Hematopoietic multipotent progenitor cell treated with erythropoietin and hydrocortisone succinate and interleukin-3 and kit ligand, for 6 days (in vitro differentiated cells): ENCODE measurements around the gene PRKCA.
A peak's percentile ranks its signal among the peaks of the same experiment; 100 is the strongest.
"Not testable (repeated sequence)": the region's sequence is repeated elsewhere in the genome, so short reads cannot be mapped to it uniquely, and the experiment has no call there.

Source experiments
- DNase-seq: peaks from one replicate; pipeline ENCODE4 v3.0.0-alpha.2; 2015

PRKCA gene

DNA sequence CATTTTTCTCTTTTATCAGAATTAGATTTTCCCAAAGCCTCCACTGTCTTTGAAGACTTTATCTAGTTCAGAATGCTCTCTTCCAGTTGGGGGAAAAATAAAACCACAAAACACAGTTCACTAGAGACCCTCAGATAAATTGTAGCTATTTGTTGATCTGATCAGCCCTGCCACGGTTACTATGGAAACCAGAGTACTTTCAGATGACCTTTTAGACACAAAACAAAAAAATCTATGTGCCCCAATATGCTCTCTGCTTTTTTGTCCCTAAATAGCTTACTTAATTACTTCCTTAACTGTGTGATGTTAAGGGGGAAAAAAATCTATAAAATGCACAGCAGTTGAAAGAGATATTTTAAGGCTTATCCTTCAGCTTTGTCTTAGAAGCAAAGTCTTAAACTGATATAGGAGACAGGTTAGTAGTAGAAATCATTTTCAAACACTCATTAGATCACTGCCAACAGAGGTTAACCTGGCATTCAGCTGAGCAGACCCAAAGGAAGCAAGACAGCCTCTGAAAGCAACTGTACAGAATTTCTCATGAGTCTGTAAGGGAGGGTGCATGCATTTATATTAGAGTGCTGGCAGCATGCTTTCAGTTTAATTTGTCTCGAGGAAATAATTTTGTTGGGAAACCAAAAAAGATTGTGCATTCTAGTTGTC is 402.6 kb downstream of the PRKCA start:
- no peak for DNase-seq

DNA sequence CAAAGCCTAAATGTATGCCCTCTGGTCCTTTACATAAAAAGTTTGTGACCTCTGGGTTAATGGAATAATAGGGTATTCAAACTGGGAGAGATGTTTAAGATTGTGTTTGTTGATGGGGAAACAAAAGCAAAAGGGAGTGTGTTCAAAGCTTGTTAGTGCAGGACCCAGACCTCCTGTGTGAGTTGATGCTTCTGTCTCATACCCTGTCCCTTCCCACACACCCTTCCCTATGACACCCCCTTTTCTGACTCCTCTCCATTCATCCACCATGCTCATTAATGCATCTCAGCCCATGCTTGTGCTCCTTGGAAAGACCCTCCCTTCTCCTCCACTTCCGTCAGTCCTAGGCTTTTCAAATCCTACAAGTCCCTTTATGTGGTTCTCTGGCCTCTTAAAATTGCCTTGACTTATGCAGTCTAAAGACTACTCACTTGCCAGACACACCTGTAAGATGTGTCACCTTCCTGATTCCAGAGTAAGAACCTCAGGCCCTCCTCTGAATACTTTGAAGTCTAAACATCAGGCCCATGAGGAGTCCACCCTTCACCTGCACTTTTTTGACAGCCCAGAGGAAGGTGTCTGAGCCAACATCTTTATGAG is 404.5 kb downstream of the PRKCA start:
- no peak for DNase-seq

DNA sequence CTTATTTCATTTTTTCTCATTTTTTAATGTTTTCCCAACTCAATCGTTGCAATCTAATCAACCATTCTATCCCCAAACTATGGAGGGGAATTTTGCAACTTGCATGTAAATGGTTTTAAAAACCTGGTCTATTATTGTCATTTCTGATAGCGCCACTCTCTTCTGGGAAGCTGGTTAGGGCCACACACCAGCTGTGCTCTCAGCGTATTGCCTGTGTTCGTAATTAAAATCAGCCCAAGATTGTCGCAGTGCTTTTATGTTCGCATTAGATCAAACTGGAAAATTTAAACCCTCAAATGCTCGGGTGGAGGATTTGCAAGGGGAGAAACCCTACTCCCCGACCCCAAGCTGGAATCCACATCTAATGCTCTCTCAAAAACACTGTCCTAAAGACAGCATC is 409.0 kb downstream of the PRKCA start:
- DNase-seq = no peak

GRCh38 chr17:66711881-66712321 is 409.5 kb downstream of the PRKCA start:
- peak; percentile 22 for DNase-seq

DNA sequence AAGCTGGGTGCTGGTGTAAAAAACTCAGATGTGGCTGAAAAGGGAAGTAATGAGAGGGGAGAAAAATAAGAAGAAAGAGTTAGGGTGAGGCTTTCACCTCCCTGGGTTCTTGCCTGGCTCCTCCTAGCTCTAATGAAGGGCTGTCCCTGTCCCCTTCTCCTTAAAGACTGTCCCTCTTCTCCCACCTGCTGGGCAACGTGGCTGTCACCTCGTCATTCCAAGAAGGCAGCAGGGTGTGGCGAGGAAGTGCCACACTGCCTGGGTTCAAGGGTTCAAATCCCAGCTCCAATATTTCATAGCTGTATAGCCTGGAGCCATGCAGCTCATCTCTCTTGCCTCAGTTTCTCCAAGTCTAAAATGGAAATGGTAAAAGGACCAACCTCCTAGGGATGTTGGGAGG is 410.0 kb downstream of the PRKCA start:
- DNase-seq = no peak

- DNase-seq = not testable (repeated sequence)
Measured at GRCh38 chr17:66713021-66713532, 410.7 kb downstream of the PRKCA start.

GRCh38 chr17:66713533-66714042 is 411.2 kb downstream of the PRKCA start:
- DNase-seq = no peak

DNA sequence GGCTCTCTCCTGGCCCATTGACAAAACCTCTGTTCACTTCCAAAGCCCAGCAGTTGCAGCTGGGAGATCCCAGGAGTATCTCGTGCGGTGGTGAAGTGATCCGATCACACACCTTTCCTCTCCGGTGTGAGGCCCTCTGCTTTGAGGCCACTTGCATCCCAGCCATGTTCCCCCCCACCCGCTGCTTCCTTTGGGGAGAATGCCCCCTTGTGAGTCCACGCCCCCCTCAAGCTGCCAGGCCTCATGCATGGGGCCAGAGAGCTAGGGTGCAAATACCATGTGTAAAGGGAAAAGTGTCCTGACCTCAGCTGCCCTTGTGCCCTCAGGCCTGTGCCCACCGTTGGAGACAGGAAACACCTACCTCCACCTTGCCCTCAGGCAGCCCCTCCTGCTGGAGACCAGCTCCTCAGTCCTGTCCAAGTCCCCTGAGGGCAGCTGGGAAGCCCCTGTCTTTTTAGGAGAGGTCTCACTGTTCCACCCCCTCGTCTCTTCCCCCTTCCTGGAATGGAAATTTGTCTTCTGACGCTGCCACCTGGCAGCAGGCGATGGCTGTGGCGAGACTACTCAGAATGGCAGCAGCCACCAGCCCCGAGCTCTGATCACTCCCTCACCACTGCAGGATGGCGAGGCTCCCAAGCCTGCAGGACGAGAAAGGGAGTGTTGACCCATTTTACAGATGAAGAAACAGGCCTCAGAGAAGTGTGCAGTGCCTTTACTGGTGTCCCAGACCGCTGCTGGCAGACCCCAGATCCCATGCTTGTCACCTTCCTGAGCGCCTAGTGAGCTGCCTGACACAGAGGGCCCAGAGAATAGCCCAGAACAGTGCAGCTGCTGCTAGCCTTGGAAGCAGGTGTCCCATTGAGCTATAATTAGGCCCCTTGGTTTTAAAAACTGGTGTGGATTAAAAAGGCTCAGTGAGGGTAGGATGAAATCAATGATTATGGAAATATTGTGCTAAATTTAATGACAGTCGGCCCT is 411.9 kb downstream of the PRKCA start:
- DNase-seq = no peak

DNA sequence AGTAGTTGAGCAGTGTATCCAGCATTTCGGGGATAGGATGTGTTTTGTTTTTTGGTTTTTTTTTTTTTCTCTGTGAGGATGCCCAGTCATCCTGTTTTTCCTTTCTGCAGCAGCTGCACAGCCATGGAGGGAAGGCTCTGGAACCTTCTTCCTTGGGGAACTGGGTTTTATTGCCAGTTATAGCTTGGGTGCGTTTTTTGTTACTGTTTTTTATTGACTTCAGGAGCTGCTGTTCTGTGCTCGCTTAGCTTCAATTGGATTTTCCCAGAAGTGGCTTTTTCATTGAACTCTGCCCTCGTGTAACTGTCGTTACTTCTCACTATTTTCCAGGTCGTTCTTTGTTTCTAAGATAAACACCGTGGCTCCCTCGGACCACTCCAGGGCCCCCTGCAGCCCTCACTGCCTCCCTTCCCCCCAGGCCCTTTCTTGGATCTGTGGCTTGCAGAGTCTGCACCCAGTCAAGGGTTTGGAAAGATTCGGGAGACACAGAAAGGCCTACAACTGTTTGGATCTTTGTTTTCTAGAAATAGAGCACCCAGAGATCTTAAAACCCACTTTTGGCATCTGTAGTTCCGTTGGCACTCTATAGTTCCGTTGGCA is 412.8 kb downstream of the PRKCA start:
- no peak for DNase-seq

- DNase-seq = peak; percentile 83
Measured at GRCh38 chr17:66715745-66716156, 413.3 kb downstream of the PRKCA start.

DNA sequence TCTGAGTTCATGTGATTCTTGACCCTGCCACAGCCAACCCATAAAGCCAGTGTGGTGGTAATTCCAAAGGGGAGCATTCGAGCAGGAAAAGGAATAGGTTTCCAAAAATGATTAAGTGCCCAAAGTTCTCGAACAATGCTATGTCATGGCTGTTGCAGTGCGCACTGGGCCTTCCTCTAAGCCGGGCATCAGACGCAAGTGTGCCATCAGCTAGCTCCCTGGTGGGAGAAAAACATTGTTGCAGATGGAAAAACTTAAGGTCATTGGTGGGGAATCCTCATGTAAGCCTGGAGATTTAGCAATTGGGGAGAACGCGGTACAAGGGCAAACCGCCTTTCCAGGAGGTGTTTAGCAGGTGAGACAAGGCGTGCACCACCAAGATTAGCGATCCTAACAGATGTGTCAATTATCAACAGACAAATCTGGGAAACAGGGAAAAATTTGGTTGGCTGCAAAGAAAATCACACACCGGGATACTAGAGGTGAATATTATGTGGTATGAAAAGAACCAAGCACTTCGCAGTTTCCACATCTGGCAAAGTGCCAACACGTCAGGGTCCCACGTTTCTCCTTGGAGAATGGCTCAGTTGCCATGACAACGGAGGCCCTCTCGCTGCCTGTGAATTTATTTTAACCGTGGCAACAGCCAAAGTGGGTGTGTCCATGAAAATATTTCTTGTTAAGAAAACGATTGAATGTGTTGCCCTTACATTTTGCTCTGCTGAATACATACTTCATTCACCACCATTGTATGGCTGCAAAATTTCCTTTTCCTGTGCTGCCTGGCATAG is 414.0 kb downstream of the PRKCA start:
- no peak for DNase-seq

DNA sequence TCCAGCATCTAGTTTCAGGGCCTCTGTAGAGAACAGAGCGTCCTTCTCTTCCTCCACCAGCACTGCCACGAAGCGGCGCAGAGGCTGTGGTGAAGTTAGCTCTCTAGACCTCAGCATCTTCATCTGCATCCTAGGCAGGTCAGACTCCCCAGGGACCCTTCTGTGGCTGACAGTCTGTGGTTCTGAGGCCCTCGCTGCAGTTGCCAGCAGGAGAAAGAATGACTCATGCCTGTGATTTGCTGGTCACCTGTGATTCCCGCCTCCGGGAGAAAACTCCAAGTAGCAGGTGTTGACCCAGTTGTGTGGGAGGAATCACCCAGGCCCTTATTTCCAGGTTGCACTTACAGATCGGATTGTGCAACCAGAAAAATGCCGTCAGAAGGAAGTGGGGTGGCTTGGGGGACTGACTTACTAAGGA is 415.2 kb downstream of the PRKCA start:
- DNase-seq = no peak

- no peak for DNase-seq
Measured at GRCh38 chr17:66720027-66720426, 417.6 kb downstream of the PRKCA start.

DNA sequence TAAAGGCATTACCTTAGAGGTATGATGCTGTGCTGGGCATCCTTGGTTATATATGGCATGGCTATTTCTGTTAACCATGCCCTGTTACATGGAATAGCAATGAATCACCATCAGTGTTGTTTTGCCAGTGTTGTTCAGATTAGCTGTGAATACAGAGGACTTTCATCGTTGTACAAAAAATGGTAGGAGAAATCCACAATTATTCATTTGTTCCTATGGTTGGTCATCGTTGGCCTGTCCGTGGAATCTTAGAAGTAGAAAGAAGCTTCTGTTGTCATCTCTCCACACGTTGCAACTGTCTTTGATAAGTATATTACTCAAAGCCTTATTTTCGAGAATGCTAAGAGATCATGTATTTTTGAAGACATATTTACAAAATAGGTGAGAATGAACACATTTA is 418.2 kb downstream of the PRKCA start:
- no peak for DNase-seq

DNA sequence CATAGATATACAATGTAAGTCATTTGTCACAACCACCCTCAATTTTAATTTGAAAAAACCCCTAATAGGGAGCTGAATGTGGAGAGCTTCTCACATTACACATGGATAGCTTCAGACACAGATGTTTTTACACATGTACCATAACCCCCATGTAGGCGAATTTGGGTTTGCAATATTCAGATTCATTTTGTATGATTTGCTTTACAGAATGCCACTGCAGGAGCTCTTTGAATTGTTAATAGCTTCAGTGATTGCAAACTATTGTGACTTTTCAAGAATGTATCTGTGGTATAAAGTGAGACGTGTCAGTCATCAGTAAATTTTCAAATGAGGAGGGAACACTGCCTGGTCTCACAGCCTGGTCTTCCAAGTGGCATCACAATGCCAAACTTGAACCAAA is 419.9 kb downstream of the PRKCA start:
- no peak for DNase-seq

- no peak for DNase-seq
Measured at GRCh38 chr17:66724581-66725341, 422.3 kb downstream of the PRKCA start.

DNA sequence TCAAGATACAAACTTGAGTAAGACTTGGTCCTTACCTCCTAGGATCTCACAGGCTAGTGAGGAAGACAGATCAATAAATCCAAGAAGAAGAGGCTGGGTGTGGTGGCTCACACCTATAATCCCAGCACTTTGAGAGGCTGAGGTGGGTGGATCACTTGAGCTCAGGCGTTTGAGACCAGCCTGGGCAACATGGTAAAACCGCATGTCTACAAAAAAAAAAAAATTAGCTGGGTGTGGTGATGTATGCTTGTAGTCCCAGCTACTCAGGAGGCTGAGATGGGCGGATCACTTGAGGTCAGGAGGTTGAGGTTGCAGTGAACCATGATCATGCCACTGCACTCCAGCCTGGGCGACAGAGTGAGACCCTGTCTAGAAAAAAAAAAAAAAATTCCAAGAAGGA is 423.0 kb downstream of the PRKCA start:
- not testable (repeated sequence) for DNase-seq

DNA sequence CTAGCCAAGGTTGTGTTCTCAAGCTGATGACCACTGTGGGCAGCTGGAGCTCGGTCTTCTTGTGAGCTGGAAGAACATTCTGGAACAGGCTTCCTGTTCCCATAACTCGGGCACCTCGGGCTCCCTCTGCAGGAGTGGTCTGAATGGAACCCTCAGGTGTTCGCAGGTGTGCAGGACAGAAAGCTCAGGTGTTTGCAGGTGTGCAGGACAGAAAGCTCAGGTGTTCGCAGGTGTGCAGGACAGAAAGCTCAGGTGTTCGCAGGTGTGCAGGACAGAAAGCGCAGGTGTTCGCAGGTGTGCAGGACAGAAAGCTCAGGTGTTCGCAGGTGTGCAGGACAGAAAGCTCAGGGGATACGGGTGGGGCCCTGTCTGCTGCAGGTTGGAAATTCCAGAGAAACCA is 423.5 kb downstream of the PRKCA start:
- no peak for DNase-seq

- no peak for DNase-seq
Measured at GRCh38 chr17:66726371-66726770, 424.0 kb downstream of the PRKCA start.

- DNase-seq = no peak
Measured at GRCh38 chr17:66726846-66727245, 424.4 kb downstream of the PRKCA start.
